Embryonic facial prominence (tissue), 1 donor: ENCODE data around the gene SMARCA2.

Source experiments
- DNase-seq: peaks from one replicate; pipeline ENCODE4 v3.0.0-alpha.2; 2016; ENCODE audit errors: extremely low spot score

Gene SMARCA2

DNA sequence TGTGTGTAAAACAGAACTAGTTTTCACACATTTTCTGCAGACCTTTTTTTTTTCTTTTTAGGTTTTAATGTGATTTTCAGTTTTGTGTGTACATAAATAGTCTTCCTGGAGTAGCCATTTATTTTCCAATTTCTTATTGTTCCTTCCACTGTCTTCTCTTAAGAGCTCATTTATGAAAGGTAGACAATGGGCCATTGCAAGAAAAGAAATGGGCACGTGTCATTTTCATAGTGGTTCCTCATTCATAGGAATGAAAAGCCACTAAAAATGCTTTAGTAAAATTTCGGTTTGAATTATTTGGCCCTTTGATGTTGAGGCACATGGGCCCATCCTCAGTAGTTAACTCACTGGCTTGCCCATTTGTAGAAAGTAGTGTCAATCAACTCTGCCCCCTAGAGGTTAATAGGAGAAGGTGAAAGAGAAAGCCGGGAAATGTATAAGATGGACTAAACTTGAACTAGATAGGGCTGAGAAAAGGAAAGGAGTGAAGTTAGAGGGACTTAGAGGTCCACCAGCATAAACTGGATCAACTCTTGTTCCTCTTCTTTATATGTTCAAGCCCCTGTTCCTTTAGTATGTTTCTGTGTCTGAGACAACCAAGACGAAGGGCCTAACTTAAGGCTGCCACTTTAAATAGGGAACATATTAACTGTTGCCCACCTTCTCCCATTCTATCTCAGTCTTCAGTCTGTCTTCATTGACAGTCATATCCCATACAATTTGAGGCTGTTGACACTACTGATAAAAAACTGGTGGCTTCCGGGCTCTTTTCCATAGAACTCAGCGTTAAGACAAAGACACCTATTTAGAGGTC is 72.6 kb downstream of the SMARCA2 start:
- no peak for DNase-seq

DNA sequence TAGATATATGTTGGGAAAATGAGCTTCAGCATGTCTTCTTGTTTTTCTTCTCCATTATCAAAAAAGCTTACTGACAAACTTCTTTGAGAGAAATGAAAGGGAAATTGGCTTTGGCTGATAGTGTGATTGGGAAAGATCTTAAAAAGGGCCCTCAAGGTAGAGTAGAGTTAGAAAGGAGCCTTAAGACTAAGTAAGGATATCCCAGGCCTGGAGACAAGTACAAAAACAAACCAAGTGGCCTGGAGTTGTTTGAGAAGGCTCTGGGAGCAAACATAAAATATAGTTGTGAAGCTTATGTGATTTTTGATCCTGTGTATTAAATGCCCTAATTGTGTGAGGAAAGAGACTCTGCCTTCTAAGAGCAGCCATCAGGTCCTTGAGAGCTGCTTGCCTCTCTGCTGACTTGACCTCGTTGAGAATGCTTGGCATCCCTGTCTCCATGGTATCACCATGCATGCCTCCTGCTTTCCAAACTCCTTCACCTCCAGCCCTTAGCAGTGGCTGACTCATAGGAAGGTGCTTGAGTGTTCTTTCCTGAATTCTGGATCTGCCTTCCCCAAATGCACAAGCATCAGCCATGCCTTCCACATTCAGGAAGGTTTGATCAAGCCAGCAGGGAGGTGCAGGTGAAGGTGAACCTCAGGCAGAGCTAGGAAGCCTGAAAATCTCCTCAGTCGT is 78.9 kb downstream of the SMARCA2 start:
- DNase-seq = no peak

DNA sequence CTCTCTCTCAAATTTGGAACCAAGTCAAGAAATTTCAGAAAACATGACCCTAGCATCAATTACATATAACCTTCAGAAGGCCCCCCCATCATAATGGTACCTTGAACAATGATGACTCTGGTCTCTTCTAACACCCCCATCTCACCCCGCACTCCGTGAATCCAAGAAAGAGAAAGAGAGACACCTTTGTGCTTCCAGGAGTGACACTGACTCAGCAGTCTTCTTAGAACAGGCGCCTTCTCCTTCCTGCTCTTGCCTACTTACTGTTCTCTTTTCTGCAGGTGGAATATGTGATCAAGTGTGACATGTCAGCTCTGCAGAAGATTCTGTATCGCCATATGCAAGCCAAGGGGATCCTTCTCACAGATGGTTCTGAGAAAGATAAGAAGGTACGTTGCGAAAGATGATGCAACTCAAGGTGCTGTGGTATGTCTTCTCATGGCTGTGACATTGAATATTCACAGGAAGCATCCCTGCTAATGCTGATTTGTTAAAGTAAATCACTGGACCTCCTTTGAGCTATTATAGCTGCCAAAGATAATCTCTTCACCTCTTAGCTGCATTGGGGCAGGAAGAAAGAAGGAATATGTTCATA is 81.3 kb downstream of the SMARCA2 start:
- no peak for DNase-seq

DNA sequence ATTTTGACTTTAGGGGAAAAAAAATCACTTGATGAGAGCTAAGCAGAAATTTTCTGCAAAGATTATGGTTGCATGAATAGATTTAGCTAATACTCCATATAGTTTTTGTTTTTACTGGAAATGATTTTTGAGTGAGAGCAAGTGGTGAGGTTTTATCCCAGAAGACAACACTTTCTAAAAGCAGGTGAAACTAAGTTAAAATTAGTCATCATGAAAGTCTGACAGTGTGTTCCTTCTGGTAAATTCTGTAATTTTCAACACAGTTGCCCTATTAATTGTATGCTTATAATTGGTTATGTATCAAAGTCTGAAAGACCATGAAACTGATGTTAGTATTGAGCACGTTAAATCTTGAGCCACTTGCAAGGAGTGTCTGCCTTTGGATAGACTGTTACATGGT is 91.5 kb downstream of the SMARCA2 start:
- DNase-seq = no peak

DNA sequence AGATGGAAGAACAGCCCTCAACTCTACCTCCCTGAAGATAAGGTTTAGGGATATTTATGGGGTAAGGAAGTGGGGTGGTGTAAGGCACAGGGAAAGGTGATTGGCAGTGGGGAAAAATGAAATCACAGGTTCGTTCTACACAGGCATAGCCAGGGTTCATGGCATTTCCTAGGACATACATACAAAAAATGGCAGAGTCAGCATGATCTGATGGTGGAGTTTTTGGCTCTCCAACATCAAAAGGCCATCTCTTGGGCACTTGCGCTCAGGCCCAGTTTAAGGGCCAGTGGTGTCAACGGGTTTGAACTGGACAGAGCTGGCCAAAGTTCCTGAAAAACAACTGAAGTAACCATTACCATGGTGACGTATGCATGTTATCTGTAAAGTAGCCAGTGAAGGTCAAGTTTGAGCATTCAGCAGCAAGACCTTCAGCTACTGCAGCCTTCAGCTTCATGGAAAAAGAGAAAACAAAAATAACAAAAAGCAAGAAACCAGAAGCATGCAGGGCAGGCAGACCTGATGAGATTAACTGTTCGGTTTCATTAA is 92.8 kb downstream of the SMARCA2 start:
- no peak for DNase-seq

DNA sequence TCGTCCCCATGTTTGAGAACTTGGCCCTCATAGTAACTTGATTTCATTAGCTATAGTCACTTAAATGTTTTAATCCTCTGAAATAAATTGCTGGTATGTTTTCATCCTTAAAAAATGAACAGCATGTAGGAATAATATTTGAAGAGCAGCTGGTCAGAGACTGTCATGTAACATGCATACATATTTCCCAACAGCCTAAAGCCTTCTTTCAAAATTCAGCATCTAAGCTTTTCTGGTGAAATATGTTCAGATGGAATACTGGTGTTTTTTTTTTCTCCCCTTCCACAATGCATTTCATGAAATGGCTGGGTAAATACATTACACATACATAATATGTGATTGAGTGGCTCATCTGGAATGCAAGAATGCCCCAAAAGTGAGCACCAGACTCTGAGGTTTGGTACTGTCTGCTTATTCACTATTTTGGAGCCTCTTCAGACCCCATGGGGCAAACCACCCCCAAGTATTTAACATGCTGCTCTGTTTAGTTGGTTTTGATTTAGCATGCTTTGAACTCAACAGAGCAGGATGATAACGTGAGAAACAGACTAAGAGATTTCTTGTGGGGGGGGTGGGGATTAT is 94.0 kb downstream of the SMARCA2 start:
- DNase-seq = no peak

DNA sequence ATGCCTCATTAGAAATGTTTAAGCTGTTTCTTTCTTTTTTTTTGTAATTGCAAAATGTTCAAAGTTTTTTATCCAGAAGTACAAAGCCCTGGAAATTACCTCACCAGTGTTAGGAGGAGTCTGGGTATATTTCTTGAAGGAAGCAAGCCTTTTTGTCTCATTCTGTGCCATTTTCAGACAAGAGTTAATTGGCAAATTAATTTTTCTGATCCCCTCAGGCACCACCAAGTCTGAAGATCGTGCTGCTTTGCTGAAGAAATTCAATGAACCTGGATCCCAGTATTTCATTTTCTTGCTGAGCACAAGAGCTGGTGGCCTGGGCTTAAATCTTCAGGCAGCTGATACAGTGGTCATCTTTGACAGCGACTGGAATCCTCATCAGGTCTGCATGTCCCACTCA is 94.9 kb downstream of the SMARCA2 start:
- DNase-seq = no peak

DNA sequence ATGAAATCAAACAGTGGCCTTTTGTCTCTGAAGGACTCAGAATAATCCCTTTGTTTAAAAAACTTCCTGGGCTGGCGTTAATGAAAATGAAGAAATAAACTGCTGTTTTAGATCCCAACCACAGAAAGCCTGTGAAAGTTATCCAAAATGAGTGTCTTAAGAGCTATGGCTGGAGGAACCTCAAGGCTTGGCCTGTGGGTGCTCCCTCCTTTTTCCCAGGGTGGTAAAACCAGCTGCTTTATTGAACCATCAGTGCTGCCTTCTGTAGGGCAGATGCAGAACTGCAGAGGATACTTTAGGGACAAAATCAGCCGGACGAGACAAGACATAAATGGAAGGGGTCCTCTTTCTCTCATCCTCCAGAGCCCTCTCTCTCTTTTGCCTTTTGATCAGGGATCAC is 100.9 kb downstream of the SMARCA2 start:
- no peak for DNase-seq

DNA sequence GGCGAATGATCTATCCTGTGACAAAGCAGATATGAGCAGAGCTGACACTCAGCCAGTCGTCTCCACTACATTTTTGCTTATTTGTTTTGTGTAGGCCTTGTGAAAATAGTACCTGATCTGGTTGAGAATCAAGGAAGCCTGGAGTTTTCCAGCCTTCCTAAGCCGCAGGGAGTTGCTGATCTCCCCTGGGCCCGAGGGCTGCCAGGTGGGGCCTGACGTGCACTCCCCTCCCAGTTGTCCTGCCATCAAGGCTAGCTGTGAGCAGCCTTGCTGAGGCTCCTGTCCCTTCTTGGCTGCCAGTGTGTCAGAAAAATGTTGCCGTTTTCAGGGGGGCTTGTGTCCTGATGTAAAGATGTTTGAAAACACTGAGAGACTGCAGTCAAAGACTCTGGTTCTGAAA is 102.4 kb downstream of the SMARCA2 start:
- no peak for DNase-seq

DNA sequence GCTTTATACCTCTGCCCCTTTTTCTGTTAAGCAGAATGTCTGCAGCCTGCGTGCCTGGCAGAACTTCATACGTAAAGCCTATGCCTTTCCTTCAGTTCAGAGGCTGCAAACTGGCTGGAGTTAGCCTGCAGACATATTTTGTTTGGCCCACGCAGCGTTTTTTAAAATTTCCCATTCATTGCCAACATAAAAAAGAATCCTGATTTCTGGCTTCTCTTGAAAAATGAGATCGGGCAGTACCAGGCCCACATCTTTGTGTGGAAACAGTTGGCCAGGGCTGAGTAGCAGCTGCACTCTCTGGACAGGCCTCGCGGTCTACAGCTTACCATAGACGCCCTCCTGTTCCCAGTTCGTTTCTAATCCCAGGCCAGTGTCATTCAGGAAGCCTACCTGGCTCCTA is 104.4 kb downstream of the SMARCA2 start:
- DNase-seq = no peak

DNA sequence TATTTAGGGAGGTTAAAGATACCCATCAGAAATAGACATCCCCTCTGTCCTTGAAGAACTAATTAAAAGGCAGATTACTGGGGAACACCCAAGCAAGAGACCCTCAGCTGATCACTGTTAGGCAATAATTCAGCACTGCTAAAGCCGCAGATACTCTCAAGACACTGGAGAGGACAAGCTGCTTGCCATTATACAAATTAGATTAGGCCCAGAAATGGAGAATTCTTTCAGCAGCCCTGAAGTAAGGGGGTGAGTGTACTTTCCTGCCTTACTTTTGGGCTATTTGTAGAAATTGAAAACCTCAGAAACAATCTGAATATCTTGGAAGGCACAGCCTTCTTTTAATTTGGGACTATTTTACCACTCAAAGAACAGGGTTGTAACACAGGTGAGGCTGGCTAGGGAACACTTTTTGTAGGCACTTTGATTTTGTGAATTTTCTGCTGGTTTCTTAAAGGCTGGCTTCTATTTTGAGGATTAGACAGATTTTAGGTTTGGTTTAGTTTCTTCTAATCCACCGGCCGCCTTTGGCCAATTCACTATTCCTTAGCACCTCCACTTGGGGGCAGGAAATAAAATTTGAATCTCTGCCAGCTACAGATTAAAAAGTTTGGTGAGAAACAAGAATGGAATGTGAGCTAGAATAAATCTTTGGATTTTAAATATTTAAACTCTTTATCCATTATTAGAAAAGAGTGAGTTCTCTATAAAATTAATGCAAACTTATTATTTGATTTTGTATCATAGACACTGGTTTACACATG is 106.0 kb downstream of the SMARCA2 start:
- no peak for DNase-seq

DNA sequence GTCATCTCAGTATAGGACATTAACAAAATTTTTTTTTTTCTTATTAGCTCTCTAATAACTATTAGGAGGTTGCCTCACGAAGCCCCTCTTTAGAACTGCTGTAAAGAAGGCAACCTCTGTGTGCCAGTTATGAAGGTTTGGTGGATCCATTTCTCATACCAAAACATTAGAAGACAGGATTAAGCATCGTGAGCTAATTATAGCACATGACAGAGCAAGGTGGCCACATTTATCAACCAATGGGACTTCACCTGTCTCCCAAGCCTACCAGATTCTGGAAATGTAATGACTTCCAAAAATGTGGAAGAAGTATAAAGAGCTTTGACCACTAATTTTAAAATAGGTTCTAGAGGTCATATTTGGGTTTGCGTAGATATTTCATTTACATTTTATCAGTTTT is 107.2 kb downstream of the SMARCA2 start:
- DNase-seq = no peak

DNA sequence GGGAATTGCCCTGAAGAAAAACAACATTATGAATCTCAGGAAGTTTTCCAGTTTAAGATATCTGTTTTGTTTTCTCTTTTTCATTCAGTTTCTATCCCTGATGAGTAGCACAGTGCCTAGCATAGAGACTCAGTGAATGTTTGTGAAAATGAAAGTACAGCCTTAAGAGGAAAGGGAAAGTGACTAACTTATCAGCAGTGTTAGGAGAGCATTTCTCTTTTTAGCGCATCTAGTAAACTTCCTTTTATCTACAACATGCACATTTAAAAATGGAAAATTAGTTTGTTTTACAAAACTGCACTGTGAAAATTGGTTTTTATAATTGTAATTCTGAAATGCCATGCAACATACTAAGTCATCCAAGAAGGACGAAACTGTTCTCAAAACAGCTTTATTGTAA is 110.8 kb downstream of the SMARCA2 start:
- DNase-seq = no peak

DNA sequence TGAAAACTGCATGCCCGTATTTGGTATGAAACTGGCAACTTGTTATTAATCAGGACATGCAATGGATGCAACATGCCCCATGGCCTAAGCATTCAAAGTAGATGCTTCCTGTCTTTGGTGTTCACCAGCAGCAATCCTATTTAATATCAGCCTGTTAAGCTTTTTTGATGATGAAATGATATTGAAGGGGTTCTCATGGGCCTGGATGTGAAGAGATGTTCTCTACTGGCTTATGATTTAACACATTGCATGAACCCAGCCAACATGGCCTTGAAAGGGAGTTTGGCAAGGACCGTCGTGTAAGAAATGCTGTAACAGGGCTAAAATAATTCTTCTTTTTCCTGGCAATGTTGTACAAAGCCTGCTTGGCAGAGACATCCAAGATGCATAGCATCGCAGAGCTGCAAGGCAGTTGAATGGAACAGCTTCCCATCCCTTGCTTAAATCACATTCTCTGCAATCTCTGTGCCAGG is 111.2 kb downstream of the SMARCA2 start:
- no peak for DNase-seq

DNA sequence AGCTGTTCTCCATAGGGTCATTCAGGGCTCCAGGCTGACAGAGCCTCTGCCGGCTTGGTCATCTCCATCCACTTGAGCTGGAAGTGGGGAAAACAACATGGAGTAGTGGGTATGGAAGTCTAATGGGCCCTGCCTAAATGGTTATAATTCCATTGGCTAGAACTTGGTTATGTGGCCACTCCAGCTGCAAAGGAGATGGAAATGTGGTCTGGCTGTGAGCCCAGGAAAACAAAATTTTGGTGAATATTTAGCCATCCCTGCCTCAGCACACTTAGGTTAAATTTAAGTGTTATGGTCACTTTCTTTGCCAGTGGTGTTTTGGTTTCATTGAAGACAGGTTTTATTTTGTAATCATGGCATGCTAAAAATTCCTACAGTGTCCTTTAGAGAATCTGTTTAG is 112.3 kb downstream of the SMARCA2 start:
- no peak for DNase-seq

DNA sequence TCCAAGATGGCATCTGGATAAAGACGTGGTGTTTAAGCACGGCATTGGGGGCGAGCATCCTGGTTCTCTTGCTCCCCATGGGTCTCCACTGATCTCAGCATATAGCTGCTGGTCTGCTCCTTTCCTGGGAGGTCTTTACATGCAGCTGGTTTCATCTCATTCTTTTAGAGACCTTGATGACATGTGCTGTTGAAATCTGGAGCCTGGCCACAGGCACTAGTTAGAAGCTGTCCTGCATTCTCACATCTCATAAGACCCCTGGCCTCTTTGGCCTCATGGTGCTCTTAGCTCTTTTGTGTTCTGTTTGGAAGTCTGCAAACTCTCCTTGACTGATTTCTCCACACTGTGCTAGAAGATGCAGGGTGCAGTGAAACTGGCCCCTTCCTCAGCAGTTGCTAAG is 113.0 kb downstream of the SMARCA2 start:
- no peak for DNase-seq

DNA sequence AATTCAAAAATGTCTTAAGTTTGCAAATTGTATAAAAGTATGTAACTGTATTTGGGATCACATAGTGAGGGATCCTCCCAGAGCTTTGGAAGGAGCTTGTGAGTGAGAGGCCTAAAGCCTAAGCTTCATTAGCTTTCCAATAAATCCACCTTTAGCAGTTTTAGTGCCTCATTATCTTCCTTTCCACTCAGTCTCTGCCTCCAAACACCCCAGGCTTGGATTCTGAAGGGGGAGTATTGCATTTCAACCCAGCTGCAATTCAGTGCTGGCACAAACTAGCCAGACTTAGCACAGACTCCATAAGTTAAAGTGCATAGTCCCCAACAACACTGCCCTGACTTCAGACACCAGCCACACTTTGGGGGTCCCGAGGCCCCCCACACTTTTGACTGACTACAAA is 113.5 kb downstream of the SMARCA2 start:
- DNase-seq = no peak

DNA sequence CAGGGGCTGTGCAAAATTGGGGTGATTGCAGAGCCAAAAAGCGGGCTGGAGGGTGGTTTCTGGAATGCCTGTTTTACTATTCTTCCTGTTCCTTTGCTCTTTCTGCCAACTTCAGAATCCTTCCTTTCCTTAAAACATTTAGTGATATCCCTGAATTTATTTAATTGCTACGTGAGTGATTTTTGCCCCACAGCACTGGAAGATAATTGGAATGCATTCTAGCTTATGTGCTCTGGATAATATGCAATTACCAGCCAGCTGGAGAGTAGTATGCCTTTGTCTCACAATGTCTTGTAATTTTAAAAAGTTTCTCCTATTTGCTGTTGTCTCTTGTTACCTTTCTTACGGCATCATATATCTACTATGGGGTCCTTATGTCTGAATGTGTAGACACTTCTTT is 115.8 kb downstream of the SMARCA2 start:
- no peak for DNase-seq

DNA sequence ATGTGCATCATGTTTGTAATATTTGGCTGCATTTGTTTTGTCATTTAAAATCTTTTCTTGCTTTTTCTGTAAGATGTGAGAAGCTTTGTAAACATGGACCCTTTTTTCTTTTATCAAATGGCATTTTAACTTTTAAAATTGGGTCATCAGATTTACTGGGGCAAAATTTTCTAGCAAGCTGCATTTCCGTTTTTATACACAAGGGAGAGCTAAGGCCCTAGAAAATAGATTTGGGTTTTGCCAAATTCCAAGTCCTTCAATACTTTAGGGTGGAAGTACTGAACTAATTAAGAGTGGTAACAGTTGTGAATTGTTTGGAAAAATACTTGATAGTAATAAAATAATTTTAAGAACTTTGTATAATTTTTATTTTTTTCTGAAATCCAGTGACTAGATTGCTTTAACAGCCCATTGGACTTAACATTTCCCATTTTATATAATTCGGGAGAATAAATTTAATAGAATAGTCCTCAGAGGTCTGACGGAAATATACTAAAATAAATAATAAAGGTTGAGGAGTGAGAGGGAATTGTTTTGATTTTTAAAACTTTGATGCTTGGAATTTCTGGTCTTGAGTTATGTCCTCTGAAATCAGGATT is 117.4 kb downstream of the SMARCA2 start:
- DNase-seq = peak; percentile 16

DNA sequence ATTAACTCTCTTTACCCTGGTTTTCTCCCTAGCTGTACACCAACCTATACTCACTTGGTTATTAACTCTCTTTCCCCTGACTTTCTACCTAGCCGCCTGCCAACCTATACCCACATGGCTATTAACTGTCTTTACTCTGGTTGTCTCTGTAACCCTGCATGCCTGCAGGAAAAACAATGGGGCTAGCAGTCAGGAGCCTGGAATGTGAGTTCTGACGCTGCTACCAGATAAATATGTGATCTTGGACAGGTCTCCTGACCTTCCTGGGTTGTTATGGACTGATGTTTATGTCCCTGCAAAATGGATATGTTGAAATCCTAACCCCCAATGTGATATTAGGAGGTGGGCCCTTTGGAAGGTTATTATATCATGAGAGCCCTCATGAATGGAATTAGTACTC is 119.2 kb downstream of the SMARCA2 start:
- DNase-seq = no peak

DNA sequence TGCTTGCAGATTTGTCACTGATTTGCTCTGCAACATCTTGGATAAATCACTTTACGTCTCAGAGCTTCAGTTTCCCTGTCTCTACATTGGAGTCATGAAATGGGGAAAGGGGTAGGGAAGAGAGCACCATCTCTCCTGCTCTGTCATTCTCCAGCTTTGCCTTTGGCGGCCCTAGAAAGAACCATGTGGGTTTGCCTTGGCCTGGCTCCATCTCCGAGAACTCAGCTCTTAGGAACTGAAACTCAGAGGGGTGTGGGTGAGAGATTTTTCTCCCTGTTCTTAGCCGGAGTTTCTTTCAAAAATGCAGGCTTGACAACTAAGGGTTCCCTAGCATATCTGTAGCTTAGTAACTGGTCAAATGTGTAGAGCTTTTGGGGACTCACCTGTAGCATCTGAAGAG is 123.5 kb downstream of the SMARCA2 start:
- DNase-seq = no peak
